GM08714 (cell line): ENCODE results near the gene NR0B1.

ENCODE experiments used
- H3K4me3 ChIP-seq: fragments of 200-500 bp; sonication (Bioruptor generic); 2 replicates; pipeline ENCODE4 v1.5.1; 2014; ENCODE audit warnings: mild to moderate bottlenecking, low read length, inconsistent platforms
- ZNF274 ChIP-seq: IDR thresholded peaks from 2 replicates; pipeline ENCODE4 v1.6.1; 2012; ENCODE audit warnings: mild to moderate bottlenecking, low read depth, low read length

NR0B1 gene

GRCh38 chrX:30309139-30309571, at the start of gene NR0B1:
TSS of gene NR0B1 (minus strand) at chrX:30309390. CDS start at chrX:30309363, 27 bp downstream.
- TF ChIP-seq ZNF274, result no peak
- no peak within 1 kb of the TSS for H3K4me3 ChIP-seq

DNA sequence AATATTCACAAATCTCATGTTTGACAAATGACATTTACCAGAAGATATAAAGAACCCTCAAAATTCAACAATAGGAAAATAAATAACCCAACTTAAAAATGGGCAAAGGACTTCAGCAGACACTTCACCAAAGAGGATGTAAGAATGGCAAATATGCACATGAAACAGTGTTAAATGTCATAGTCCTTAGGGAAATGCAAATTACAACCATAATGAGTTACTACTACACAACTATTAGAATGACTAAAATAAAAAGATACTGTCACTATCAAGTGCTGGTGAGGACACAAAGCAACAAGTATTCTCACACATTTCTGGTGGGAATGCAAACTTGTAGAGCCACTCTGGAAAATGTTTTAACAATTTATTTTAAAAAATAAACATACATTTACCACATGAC, 40.8 kb upstream of the NR0B1 start:
- no peak overlapping the region for H3K4me3 ChIP-seq
- TF ChIP-seq ZNF274, result no peak

DNA sequence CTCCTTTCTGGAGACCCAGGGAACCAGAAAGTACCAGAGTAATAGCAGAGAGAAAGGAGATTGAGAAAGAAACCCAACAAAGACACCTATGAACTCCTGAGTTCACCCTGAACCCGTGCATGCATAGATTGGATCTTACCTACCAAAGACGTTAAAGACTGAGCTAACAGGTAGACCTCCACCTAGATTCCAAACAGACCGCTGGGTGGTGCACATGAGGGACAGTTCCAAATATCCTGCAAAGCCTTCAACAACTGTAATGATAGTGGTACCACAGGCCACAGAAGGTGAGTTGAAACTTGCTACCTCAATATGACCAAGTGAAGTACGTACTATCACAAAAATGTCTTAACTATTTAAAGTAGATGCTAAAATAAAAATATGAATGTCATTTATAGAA, 34.0 kb upstream of the NR0B1 start:
- no peak overlapping the region for H3K4me3 ChIP-seq
- no peak for TF ChIP-seq ZNF274

DNA sequence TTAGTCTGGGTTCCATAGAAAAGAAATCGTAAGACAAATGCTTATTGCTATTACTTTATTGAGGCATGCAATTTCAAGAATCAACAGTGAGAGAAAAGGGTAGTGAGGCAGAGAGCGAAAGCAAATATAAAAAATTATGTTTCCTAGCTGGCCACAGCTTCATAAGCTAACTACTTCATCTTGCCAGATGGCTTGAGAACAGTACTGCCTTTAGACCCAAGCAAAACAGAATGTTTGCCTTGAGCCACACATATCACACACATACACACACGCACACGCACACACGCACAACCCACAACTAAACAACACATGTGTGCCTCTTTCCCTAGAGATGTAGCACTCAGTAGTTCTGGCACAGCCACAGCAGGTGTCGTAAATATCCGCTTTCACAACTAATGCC, 31.6 kb upstream of the NR0B1 start:
- no peak for TF ChIP-seq ZNF274
- H3K4me3 ChIP-seq, result no peak overlapping the region

DNA sequence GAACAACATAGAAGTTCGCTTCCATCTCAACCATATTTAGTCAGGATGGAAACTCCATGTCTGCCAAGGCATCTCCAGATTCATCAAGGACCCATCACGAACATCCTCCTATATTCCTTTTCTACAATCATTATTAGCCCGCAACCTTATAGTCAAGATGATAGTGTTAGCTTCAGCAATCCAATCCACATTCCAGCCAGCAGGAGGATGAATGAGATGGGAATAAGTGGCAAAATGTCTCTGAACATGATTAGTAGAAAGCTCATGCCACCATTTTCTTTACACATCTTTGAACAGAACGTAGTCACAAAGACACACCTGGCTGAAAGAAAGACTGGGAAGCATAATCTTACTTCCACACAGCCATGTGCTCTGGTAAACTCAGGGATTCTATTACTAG, 18.6 kb upstream of the NR0B1 start:
- H3K4me3 ChIP-seq, result no peak overlapping the region
- TF ChIP-seq ZNF274, result no peak

DNA sequence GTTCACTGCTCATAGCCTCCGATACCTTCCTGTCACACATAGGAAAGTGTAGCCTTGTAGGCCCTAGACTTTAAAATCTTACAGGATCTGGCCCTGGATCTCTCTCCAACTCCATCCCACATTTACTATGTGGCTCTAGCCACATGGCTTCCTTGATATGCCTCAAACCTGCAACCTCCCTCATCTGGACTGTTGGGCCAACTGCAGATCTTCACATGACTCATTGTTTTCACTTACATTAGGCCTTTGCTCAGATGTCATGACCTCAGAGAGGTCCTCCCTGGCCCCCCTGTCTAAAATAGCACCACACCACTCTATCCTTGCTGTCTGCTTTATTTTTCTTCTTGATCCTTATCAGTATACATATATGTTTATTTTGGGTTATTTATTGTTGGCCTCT, 8.1 kb upstream of the NR0B1 start:
- TF ChIP-seq ZNF274, result no peak
- no peak overlapping the region for H3K4me3 ChIP-seq

DNA sequence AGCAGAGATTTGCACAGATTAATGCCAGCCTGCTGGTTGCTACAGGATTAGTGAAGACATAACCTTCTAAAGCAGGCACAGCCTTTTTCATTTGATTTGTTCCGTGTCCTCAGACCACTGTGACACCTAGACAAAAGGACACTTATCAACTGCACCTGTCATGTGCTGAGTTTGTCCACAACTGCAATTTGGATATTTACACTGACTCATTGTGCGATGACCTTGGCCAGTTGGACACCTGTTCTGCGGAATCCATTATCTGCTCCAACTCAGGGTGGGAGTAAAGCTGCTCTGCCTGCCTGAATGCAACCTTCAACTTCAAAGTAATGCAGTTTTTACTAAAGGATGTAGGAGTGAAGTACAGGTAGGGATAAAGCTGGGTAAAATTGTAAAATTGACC, 4.1 kb upstream of the NR0B1 start:
- no peak for TF ChIP-seq ZNF274
- no peak overlapping the region for H3K4me3 ChIP-seq

DNA sequence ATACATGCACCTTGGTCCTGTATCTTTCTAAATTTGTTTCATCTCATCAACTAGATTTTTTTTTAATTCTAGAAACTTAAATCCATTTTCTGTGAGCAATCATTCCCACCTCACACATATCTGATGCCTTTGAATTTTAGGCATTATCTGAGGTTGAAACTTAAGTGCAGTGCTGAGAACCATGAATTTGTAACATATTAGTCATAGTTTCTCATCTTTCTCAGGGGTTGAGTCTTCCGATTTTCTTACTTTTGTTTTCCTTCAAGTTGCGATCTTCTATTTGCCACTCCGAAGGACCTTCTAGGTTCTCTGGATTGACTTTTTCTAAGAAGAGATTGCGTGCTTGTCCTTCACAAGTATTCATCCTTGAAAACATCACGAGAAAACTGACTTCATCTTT, 3.7 kb upstream of the NR0B1 start:
- H3K4me3 ChIP-seq, result no peak overlapping the region
- no peak for TF ChIP-seq ZNF274

GRCh38 chrX:30310429-30311206, 1.4 kb upstream of the NR0B1 start:
- no peak for TF ChIP-seq ZNF274

DNA sequence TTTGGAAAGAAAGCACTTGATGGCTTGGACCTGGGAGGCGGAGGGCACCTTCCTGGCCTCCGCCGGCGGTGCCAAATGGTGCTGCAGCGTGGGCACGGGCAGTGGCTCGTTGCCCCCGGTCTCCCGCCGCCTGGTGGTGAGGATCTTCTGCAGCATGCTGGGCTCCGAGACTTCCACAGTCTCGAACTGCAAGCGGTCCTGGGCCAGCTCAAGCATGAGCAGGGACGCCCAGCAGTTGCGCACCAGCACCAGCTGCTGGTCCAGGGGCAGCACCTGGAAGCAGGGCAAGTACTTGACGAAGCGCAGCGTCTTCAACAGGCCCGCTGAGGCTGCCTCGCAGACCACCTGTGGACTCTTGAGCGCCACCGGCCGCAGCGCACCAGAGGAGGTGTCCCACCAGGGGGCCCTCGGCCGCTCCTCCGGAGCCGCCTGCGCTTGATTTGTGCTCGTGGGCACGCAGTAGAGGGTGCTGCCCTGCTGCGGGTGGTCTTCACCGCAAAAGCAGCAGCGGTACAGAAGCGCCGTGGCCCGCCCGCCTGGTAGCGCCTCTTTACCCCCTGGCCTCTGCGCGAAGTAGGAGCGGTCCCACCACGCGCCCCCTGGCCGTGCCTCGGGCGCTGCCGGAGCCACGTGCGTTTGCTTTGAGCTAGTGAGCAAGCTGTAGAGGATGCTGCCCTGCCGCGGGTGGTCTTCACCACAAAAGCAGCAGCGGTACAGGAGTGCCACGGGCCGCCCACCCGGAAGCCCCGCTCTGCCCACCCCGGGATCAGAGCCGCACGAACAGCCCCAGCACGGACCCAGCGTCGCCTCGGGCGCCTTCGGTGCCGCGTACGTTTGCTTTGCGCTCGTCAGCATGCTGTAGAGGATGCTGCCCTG, 689 bp downstream of the NR0B1 start:
- no peak overlapping the region for H3K4me3 ChIP-seq
- no peak for TF ChIP-seq ZNF274

More at GRCh38 chrX:30310429-30311206, 1.4 kb upstream of the NR0B1 start:
- H3K4me3 ChIP-seq, result no peak overlapping the region

DNA sequence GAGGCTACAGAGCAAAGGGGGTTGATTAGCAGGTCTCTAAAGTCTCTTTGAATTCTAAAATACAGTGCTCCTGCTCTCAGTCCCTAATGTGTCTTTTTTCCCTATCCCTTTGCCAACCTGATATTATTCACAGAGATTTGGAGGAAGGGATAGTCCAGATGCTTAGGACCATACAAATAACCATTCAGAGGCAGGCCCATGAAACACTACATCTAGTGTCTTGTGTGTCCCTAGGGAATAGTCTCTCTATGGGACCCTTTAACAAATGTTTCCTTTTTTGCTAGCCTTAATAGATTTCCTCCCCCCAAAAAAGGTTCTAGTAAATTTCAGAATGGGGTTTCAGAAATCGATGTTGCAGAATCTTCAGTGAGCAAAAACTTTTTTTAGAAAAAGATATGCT, 1.7 kb downstream of the NR0B1 start:
- TF ChIP-seq ZNF274, result no peak
- H3K4me3 ChIP-seq, result no peak overlapping the region

GRCh38 chrX:30304866-30305265, 4.3 kb downstream of the NR0B1 start:
- no peak for TF ChIP-seq ZNF274
- H3K4me3 ChIP-seq, result no peak overlapping the region

GRCh38 chrX:30302956-30303355, 6.2 kb downstream of the NR0B1 start:
- no peak overlapping the region for H3K4me3 ChIP-seq
- no peak for TF ChIP-seq ZNF274

DNA sequence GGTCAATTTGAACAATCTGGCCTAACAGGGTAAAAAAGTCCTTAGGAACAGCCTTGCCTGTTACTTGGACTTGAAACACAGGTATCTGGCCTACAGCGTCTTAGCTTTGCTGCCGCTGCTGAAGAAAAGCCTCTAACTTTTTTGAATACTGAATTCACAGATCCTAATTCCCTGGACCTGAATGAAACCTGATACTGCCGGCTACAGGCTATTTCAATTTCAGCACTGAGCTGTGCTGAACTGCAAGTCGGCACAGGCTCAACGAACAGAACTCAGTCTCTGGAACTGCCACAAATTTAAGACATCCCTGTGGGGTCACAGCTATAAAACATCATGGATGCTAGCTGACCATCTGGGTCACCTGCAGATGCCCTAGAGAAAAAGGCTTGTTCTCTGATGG, 7.2 kb downstream of the NR0B1 start:
- H3K4me3 ChIP-seq, result no peak overlapping the region
- no peak for TF ChIP-seq ZNF274

- H3K4me3 ChIP-seq, result no peak overlapping the region
- no peak for TF ChIP-seq ZNF274
Measured at GRCh38 chrX:30301208-30301607, 8.0 kb downstream of the NR0B1 start.
